HEK293T (cell line): Measurements from ENCODE around the gene ESPN.

ENCODE experiments used
- CTCF ChIA-PET: fragments of 350-600 bp; formaldehyde crosslinking; extraction: SDS; loops from one replicate; lab custom pipeline; 2021; ENCODE audit warnings: antibody characterized with exemption, inconsistent platforms; lab: Yijun Ruan, JAX
- POLR2A ChIA-PET: fragments of 350-600 bp; formaldehyde crosslinking; extraction: SDS; loops from one replicate; lab custom pipeline; 2020; ENCODE audit warnings: antibody characterized with exemption, inconsistent platforms; lab: Yijun Ruan, JAX
- DNase-seq: peaks from one replicate; pipeline ENCODE4 v3.0.0; 2012; ENCODE audit warnings: mixed read lengths; ENCODE audit errors: extremely low spot score
- ARNT ChIP-seq: fragments of 450-650 bp; IDR thresholded peaks from 2 replicates; pipeline ENCODE4 v1.6.1; 2017; ENCODE audit warnings: mild to moderate bottlenecking
- BHLHE40 ChIP-seq: fragments of 450-650 bp; IDR thresholded peaks from 2 replicates; pipeline ENCODE4 v1.6.1; 2016; ENCODE audit warnings: mild to moderate bottlenecking, moderate library complexity, borderline replicate concordance
- CTBP1 ChIP-seq: fragments of 450-650 bp; IDR thresholded peaks from 2 replicates; pipeline ENCODE4 v1.6.1; 2016; ENCODE audit warnings: borderline replicate concordance
- ELF4 ChIP-seq: fragments of 450-650 bp; IDR thresholded peaks from 2 replicates; pipeline ENCODE4 v1.6.1; 2017; ENCODE audit warnings: antibody characterized with exemption
- FOXA1 ChIP-seq: fragments of 450-650 bp; IDR thresholded peaks from 2 replicates; pipeline ENCODE4 v1.6.1; 2016; ENCODE audit warnings: mild to moderate bottlenecking
- FOXK2 ChIP-seq: fragments of 450-650 bp; IDR thresholded peaks from 2 replicates; pipeline ENCODE4 v1.6.1; 2016; ENCODE audit warnings: mild to moderate bottlenecking
- FOXM1 ChIP-seq: fragments of 450-650 bp; IDR thresholded peaks from 2 replicates; pipeline ENCODE4 v1.6.1; 2017; ENCODE audit warnings: mild to moderate bottlenecking, borderline replicate concordance
- HDGF ChIP-seq: fragments of 450-650 bp; IDR thresholded peaks from 2 replicates; pipeline ENCODE4 v1.6.1; 2017; ENCODE audit warnings: antibody characterized with exemption, borderline replicate concordance
- L3MBTL2 ChIP-seq: fragments of 450-650 bp; conservative IDR thresholded peaks from 2 replicates; pipeline ENCODE4 v1.6.1; 2016; ENCODE audit warnings: mild to moderate bottlenecking
- LEF1 ChIP-seq: fragments of 450-650 bp; IDR thresholded peaks from 2 replicates; pipeline ENCODE4 v1.6.1; 2017; ENCODE audit warnings: mild to moderate bottlenecking, borderline replicate concordance
- NFRKB ChIP-seq: fragments of 450-650 bp; IDR thresholded peaks from 2 replicates; pipeline ENCODE4 v1.6.1; 2016; ENCODE audit warnings: mild to moderate bottlenecking, moderate library complexity
- PKNOX1 ChIP-seq: fragments of 450-650 bp; IDR thresholded peaks from 2 replicates; pipeline ENCODE4 v1.6.1; 2016
- SP1 ChIP-seq: fragments of 450-650 bp; IDR thresholded peaks from 2 replicates; pipeline ENCODE4 v1.6.1; 2017
- SUZ12 ChIP-seq: fragments of 450-650 bp; IDR thresholded peaks from 2 replicates; pipeline ENCODE4 v1.6.1; 2016; ENCODE audit warnings: mild to moderate bottlenecking
- TARDBP ChIP-seq: fragments of 450-650 bp; IDR thresholded peaks from 2 replicates; pipeline ENCODE4 v1.6.1; 2016
- ZNF384 ChIP-seq: fragments of 450-650 bp; IDR thresholded peaks from 2 replicates; pipeline ENCODE4 v1.6.1; 2016

ESPN gene

GRCh38 chr1:6510493-6510892 lies 85.9 kb downstream of the ESPN start:
- TF ChIP-seq FOXA1 (no peak), CTBP1 (no peak), FOXM1 (no peak), TARDBP (no peak), SUZ12 (no peak), BHLHE40 (no peak), PKNOX1 (no peak), ELF4 (no peak), L3MBTL2 (no peak), LEF1 (no peak), ZNF384 (no peak), NFRKB (no peak), FOXK2 (no peak), SP1 (no peak), ARNT (no peak), HDGF (no peak)
- ChIA-PET CTCF (no interaction called here), POLR2A (no interaction called here)
- no peak for DNase-seq
